SU-DHL-6 (cell line): Measurements from ENCODE around the gene SEPTIN1.

ENCODE experiments used
- EZH2phosphoT487 ChIP-seq: fragments of 200-600 bp; sonication (generic), shearing (Covaris generic); conservative IDR thresholded peaks from 2 replicates; pipeline ENCODE4 v1.6.1; 2018; ENCODE audit warnings: mild to moderate bottlenecking, antibody characterized with exemption, low read length, moderate library complexity, mixed read lengths
- TF ChIP-seq, protein P1 (sequence below): fragments of 200-600 bp; sonication (generic); IDR thresholded peaks from one replicate; pipeline ENCODE4 v1.5.1; 2017; ENCODE audit warnings: antibody characterized with exemption, mild to moderate bottlenecking, low read length, moderate library complexity; ENCODE audit not compliant: insufficient read depth, poor library complexity, severe bottlenecking

DNA sequence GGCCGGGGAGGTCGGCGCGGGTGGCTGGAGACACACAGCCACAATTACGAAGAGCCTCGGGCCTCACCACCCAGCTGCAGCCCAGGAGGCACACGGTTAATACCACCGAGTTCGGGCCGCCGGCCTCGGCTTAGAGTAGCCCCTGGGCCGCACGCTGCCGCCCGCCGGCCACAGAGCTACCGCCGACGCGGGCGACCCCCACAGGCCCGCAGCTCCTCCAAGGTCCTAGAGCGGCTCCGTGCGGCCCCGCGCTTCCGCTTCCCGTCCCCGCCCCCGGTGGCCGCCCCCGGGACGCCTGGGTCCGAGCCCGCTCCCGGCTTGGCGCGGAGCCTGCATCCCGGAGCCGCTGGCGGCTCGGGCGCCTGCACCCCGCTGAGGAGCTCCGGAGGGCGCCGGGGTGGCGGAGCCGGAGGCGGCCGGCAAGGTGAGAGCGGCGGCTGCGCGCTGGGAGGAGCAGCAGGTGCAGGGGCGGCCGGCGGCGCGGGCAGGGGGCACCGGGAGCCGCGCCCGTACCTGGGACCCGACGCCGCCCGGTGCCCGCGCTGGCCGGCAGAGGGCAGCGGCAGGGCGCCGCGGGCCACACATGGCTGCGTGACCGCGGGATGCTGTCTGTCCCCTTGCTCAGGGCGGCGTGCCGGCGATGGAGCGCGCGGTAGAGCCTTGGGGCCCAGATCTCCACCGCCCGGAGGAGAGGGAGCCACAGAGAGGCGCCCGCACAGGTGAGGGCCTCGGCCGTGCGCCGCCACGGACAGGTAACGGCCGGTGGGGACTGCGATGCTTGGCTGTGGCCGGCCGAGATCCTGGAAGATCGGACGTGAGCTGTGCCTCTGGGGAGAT lies 13.0 kb upstream of the SEPTIN1 start, which contains the start of gene ZNF48:
- TF ChIP-seq, protein P1, sequence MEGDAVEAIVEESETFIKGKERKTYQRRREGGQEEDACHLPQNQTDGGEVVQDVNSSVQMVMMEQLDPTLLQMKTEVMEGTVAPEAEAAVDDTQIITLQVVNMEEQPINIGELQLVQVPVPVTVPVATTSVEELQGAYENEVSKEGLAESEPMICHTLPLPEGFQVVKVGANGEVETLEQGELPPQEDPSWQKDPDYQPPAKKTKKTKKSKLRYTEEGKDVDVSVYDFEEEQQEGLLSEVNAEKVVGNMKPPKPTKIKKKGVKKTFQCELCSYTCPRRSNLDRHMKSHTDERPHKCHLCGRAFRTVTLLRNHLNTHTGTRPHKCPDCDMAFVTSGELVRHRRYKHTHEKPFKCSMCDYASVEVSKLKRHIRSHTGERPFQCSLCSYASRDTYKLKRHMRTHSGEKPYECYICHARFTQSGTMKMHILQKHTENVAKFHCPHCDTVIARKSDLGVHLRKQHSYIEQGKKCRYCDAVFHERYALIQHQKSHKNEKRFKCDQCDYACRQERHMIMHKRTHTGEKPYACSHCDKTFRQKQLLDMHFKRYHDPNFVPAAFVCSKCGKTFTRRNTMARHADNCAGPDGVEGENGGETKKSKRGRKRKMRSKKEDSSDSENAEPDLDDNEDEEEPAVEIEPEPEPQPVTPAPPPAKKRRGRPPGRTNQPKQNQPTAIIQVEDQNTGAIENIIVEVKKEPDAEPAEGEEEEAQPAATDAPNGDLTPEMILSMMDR = no peak
- no peak for TF ChIP-seq EZH2phosphoT487
